SK-N-SH treated with all-trans-retinoic acid at 6 μM for 48 hours (cell line): ENCODE measurements around the gene WFDC11.

ENCODE experiments used
- ATAC-seq: fragments of 200-7000 bp; cut with Tn5 transposase; 3 replicates; pipeline ENCODE4 v1.9.1; 2020; ENCODE audit warnings: mild to moderate bottlenecking, moderate library complexity
- ARNTL ChIP-seq: fragments of 450-650 bp; formaldehyde crosslinking; IDR thresholded peaks from 2 replicates; pipeline ENCODE4 v1.5.0; 2020; ENCODE audit warnings: low read depth, mild to moderate bottlenecking, moderate library complexity, borderline replicate concordance
- BACH2 ChIP-seq: fragments of 250-450 bp; sonication (Bioruptor Pico); IDR thresholded peaks from 2 replicates; pipeline ENCODE4 v1.9.0; 2021; ENCODE audit warnings: mild to moderate bottlenecking, borderline replicate concordance
- CREB5 ChIP-seq: fragments of 250-450 bp; sonication (Bioruptor Pico); IDR thresholded peaks from 2 replicates; pipeline ENCODE4 v1.5.1; 2020; ENCODE audit warnings: low read depth, mild to moderate bottlenecking, moderate library complexity
- CSDC2 ChIP-seq: fragments of 250-450 bp; sonication (Bioruptor Pico); IDR thresholded peaks from 2 replicates; pipeline ENCODE4 v1.5.0; 2020; ENCODE audit warnings: mild to moderate bottlenecking, moderate library complexity
- CSRNP3 ChIP-seq: fragments of 250-450 bp; sonication (Bioruptor Pico); IDR thresholded peaks from 2 replicates; pipeline ENCODE4 v1.5.1; 2021; ENCODE audit warnings: mild to moderate bottlenecking, moderate library complexity
- ESRRG ChIP-seq: fragments of 250-450 bp; sonication (Bioruptor Pico); IDR thresholded peaks from 2 replicates; pipeline ENCODE4 v1.6.1; 2021; ENCODE audit warnings: mild to moderate bottlenecking
- OSR1 ChIP-seq: fragments of 250-450 bp; sonication (Bioruptor Pico); IDR thresholded peaks from 2 replicates; pipeline ENCODE4 v1.8.0; 2022; ENCODE audit warnings: moderate library complexity, mild to moderate bottlenecking, inconsistent platforms
- PATZ1 ChIP-seq: fragments of 250-450 bp; sonication (Bioruptor Pico); IDR thresholded peaks from 2 replicates; pipeline ENCODE4 v1.8.0; 2020; ENCODE audit warnings: mild to moderate bottlenecking, moderate library complexity, borderline replicate concordance
- POU6F1 ChIP-seq: fragments of 250-450 bp; sonication (Bioruptor Pico); IDR thresholded peaks from 2 replicates; pipeline ENCODE4 v1.8.0; 2021; ENCODE audit warnings: low read depth, mild to moderate bottlenecking, moderate library complexity, borderline replicate concordance
- PPARA ChIP-seq: fragments of 250-450 bp; sonication (Bioruptor Pico); IDR thresholded peaks from 2 replicates; pipeline ENCODE4 v1.5.0; 2020; ENCODE audit warnings: mild to moderate bottlenecking, borderline replicate concordance
- RARB ChIP-seq: fragments of 250-450 bp; sonication (Bioruptor Pico); IDR thresholded peaks from 2 replicates; pipeline ENCODE4 v1.8.0; 2021; ENCODE audit warnings: mild to moderate bottlenecking, moderate library complexity
- TCF4 ChIP-seq: fragments of 250-450 bp; sonication (Bioruptor Pico); IDR thresholded peaks from 2 replicates; pipeline ENCODE4 v1.8.0; 2021; ENCODE audit warnings: mild to moderate bottlenecking, moderate library complexity, borderline replicate concordance
- TSHZ2 ChIP-seq: fragments of 250-450 bp; sonication (Bioruptor Pico); IDR thresholded peaks from 2 replicates; pipeline ENCODE4 v1.5.0; 2020; ENCODE audit warnings: mild to moderate bottlenecking, moderate library complexity
- ZFP3 ChIP-seq: fragments of 250-450 bp; sonication (Bioruptor Pico); IDR thresholded peaks from 2 replicates; pipeline ENCODE4 v1.5.0; 2020; ENCODE audit warnings: mild to moderate bottlenecking, moderate library complexity
- ZNF70 ChIP-seq: fragments of 450-650 bp; formaldehyde crosslinking; IDR thresholded peaks from 2 replicates; pipeline ENCODE4 v1.5.0; 2020; ENCODE audit warnings: mild to moderate bottlenecking, moderate library complexity

Gene WFDC11

GRCh38 chr20:45639687-45640086, 30.4 kb downstream of the WFDC11 start:
- ATAC-seq: no peak
- TF ChIP-seq ZFP3 (CRISPR knock-in tag): no peak
- no peak for TF ChIP-seq TSHZ2
- no peak for TF ChIP-seq TCF4 (CRISPR knock-in tag)
- TF ChIP-seq ZNF70: no peak
- no peak for TF ChIP-seq CSDC2 (CRISPR knock-in tag)
- no peak for TF ChIP-seq OSR1
- no peak for TF ChIP-seq ESRRG (CRISPR knock-in tag)

GRCh38 chr20:45636513-45636912, 33.5 kb downstream of the WFDC11 start:
- TF ChIP-seq ESRRG (CRISPR knock-in tag) (no peak), PATZ1 (CRISPR knock-in tag) (no peak), CREB5 (CRISPR knock-in tag) (no peak), RARB (CRISPR knock-in tag) (no peak), POU6F1 (no peak), OSR1 (no peak), CSDC2 (CRISPR knock-in tag) (no peak)
- ATAC-seq: no peak

- TF ChIP-seq PPARA (CRISPR knock-in tag) (no peak), BACH2 (no peak), TCF4 (CRISPR knock-in tag) (no peak)
- no peak for ATAC-seq
These were observed 38.9 kb downstream of the WFDC11 start, which contains the start of gene WFDC9 for GRCh38 chr20:45631184-45631583. TSS of gene WFDC9 (minus strand) at chr20:45631284. CDS start at chr20:45610181, 21,103 bp downstream.

GRCh38 chr20:45630371-45630770, 39.7 kb downstream of the WFDC11 start:
- no peak for ATAC-seq

More at GRCh38 chr20:45630371-45630770, 39.7 kb downstream of the WFDC11 start:
- TF ChIP-seq CREB5 (CRISPR knock-in tag) (no peak), ARNTL (CRISPR knock-in tag) (no peak), CSRNP3 (CRISPR knock-in tag) (no peak), POU6F1 (no peak)
- TF ChIP-seq, all 23 proteins: peak for 0
